ENCODE data around the gene FUBP1. TPM values are rescaled to one million over a fixed set of nuclear protein-coding genes. Genes with fewer than 3 reads are reported as not detected.

The FUBP1 gene
- total and polyA plus RNA-seq, 2 donors (not counting 3 experiments of a cell fraction or from before 2014, with no cell fraction given) = 112 to 166 TPM

GRCh38 chr1:77989744-77990143, 10.9 kb upstream of the FUBP1 start:
- H3K4me3 ChIP-seq (replicated peaks in 1 of 3; ENCODE audit: insufficient read depth in 1 of 3, low read depth in 1 of 3, low read length in 3 of 3) = no peak overlapping the region
- peaks cover 0 to 6% of the 10 kb centered on the region in 2 experiments for H3K36me3 ChIP-seq (ENCODE audit: control insufficient read depth in 2 of 2, extremely low read depth in 1 of 2, insufficient read depth in 2 of 2, low read length in 2 of 2)
- FAIRE-seq (no peak), DNase-seq (ENCODE audit: low read depth, low spot score) (no peak)
- CTCF ChIA-PET = interaction anchor here (1.3 to 1.6 kb wide), 2 partner anchors 9 to 11 kb away, joined by 3 to 5 read pairs; no protein-coding TSS in a partner anchor
- peaks cover 5% of the 10 kb centered on the region for H4K20me1 ChIP-seq (replicated peaks; ENCODE audit: control insufficient read depth, extremely low read depth, insufficient read depth, low read length)
- H3K4me1 ChIP-seq (ENCODE audit: control insufficient read depth, extremely low read depth, insufficient read depth, low read length) = no peaks in the 10 kb centered on the region
- H2AFZ ChIP-seq (ENCODE audit: low read depth, low read length) = no peak overlapping the region
- H3K9ac ChIP-seq (replicated peaks; ENCODE audit: extremely low read depth, insufficient read depth, low read length) = no peak overlapping the region
- no peaks in the 10 kb centered on the region for H3K27me3 ChIP-seq (ENCODE audit: control insufficient read depth in 2 of 2, insufficient read depth in 2 of 2, low read length in 2 of 2)
- H3K9me3 ChIP-seq (replicated peaks; ENCODE audit: control insufficient read depth, insufficient read depth, low read length) = no peaks in the 10 kb centered on the region
- no peak for TF ChIP-seq POLR2A (IDR thresholded peaks at IDR 0.05; ENCODE audit: low read depth, low read length)
- TF ChIP-seq POLR2AphosphoS5 (IDR thresholded peaks at IDR 0.05; ENCODE audit: insufficient read depth, low read depth, low read length) = no peak
- TF ChIP-seq MAX (IDR thresholded peaks at IDR 0.05; ENCODE audit: insufficient read depth, insufficient read length) = no peak
- TF ChIP-seq GATA2 (IDR thresholded peaks at IDR 0.05; ENCODE audit: insufficient read depth, insufficient read length, low read depth, low read length) = no peak
- no peak for TF ChIP-seq JUN (IDR thresholded peaks at IDR 0.05; ENCODE audit: borderline replicate concordance, insufficient read depth, insufficient read length, low read depth)
- TF ChIP-seq FOS (IDR thresholded peaks at IDR 0.05; ENCODE audit: borderline replicate concordance, insufficient read depth, low read length) = no peak
- no peak for TF ChIP-seq CTCF (IDR thresholded peaks at IDR 0.05; ENCODE audit: extremely low read depth in 1 of 2, insufficient read depth in 1 of 2, low read depth in 1 of 2, low read length in 2 of 2)
- no peak for TF ChIP-seq EZH2 (IDR thresholded peaks at IDR 0.05; ENCODE audit: borderline replicate concordance, low read depth, low read length, severe bottlenecking)
- no peak for TF ChIP-seq MYC (IDR thresholded peaks at IDR 0.05; ENCODE audit: low read depth, low read length)
- H3K4me2 ChIP-seq (ENCODE audit: insufficient read depth, low read length) = no peak overlapping the region
- POLR2A ChIA-PET = no interaction called here
- no peaks in the 10 kb centered on the region for H3K9me1 ChIP-seq (replicated peaks; ENCODE audit: control insufficient read depth, extremely low read depth, insufficient read depth, low read length)
- no TSS peak for BruUV-seq (replicated peaks)
- dilution Hi-C loops (cut with MboI; ENCODE audit: extremely low pct_ligation_motif_present, low sequenced_read_pairs) (no loop called here), intact Hi-C loops (cut with micrococcal nuclease) (no loop called here)
- H3K79me2 ChIP-seq (ENCODE audit: control insufficient read depth, insufficient read depth, low read length) = peaks cover 66% of the 10 kb centered on the region
- H3K27ac ChIP-seq (ENCODE audit: insufficient read depth, low read depth, low read length) = no peak overlapping the region
